ENCODE results near the gene CD7.

- TF ChIP-seq, protein P1, sequence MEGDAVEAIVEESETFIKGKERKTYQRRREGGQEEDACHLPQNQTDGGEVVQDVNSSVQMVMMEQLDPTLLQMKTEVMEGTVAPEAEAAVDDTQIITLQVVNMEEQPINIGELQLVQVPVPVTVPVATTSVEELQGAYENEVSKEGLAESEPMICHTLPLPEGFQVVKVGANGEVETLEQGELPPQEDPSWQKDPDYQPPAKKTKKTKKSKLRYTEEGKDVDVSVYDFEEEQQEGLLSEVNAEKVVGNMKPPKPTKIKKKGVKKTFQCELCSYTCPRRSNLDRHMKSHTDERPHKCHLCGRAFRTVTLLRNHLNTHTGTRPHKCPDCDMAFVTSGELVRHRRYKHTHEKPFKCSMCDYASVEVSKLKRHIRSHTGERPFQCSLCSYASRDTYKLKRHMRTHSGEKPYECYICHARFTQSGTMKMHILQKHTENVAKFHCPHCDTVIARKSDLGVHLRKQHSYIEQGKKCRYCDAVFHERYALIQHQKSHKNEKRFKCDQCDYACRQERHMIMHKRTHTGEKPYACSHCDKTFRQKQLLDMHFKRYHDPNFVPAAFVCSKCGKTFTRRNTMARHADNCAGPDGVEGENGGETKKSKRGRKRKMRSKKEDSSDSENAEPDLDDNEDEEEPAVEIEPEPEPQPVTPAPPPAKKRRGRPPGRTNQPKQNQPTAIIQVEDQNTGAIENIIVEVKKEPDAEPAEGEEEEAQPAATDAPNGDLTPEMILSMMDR (IDR thresholded peaks at IDR 0.05), result no peak
- TF ChIP-seq POLR2A (IDR thresholded peaks at IDR 0.05), result no peak
These were observed 8.1 kb upstream of the CD7 start for GRCh38 chr17:82325286-82326180.

Measured in thyroid gland (tissue), 4 donors.